Endothelial cell of umbilical vein (primary cell): ENCODE results near the gene UGGT2. TPM values are rescaled to one million over a fixed set of nuclear protein-coding genes. Genes with fewer than 3 reads are reported as not detected.

ENCODE experiments used
- BruUV-seq: library from RNA; stranded (reverse); fragments of 400-500 nt; replicated peaks from 2 replicates; lab custom pipeline; 2021; lab: Mats Ljungman, UMichigan
- CTCF ChIA-PET: fragments of 300-600, 350-600 bp; sonication (Branson Sonifier 250); formaldehyde crosslinking; loops from one replicate; lab custom pipeline; 2021; ENCODE audit warnings: antibody characterized with exemption, inconsistent platforms; lab: Charles Lee
- POLR2A ChIA-PET: fragments of 300-600, 350-600 bp; sonication (Branson Sonifier 250); formaldehyde crosslinking; loops from one replicate; lab custom pipeline; 2021; ENCODE audit warnings: antibody characterized with exemption, inconsistent platforms; lab: Charles Lee
- DNase-seq: peaks from one replicate; pipeline ENCODE4 v3.0.0-alpha.2; 2011; ENCODE audit warnings: low read depth, low spot score
- FAIRE-seq: peaks from 2 replicates; lab custom pipeline; 2011; peaks lifted over from hg19 to GRCh38; lab: Jason Lieb, UNC
- H2AFZ ChIP-seq: 2 replicates; pipeline ENCODE4 v1.6.0; 2012; ENCODE audit warnings: low read depth, low read length, control low read depth, inconsistent platforms
- H3K27ac ChIP-seq: 2 replicates; pipeline ENCODE4 v1.5.1; 2011; ENCODE audit warnings: low read depth, mild to moderate bottlenecking, control low read depth, low read length, moderate library complexity; ENCODE audit not compliant: insufficient read depth
- H3K27me3 ChIP-seq, 2 experiments: 2 replicates each; pipeline versions ENCODE4 v1.6.0 to v1.6.1; 2011; ENCODE audit warnings: low read length in 2 of 2, mixed read lengths in 1 of 2; ENCODE audit not compliant: control insufficient read depth in 2 of 2, insufficient read depth in 2 of 2
- H3K36me3 ChIP-seq, 2 experiments: 2 replicates in 1 of 2; 3 replicates in 1 of 2; pipeline ENCODE4 v1.5.1; 2011; ENCODE audit warnings: low read length in 2 of 2, mild to moderate bottlenecking in 1 of 2, moderate library complexity in 1 of 2; ENCODE audit not compliant: control insufficient read depth in 2 of 2, insufficient read depth in 2 of 2; ENCODE audit errors: extremely low read depth in 1 of 2
- H3K4me1 ChIP-seq: 3 replicates; pipeline ENCODE4 v1.5.1; 2011; ENCODE audit warnings: mild to moderate bottlenecking, low read length; ENCODE audit not compliant: control insufficient read depth, insufficient read depth; ENCODE audit errors: extremely low read depth
- H3K4me2 ChIP-seq: 2 replicates; pipeline ENCODE4 v1.6.1; 2011; ENCODE audit warnings: low read length, control low read depth, mixed read lengths; ENCODE audit not compliant: insufficient read depth
- H3K4me3 ChIP-seq, 3 experiments: fragments of 200-600 bp in 1 of 3; sonication (generic), shearing (Covaris generic) in 1 of 3; replicated peaks in 1 of 3; 2 replicates each; pipeline ENCODE4 v1.5.1; 2011 to 2016; ENCODE audit warnings: control low read depth in 3 of 3, low read length in 3 of 3, mild to moderate bottlenecking in 2 of 3, inconsistent platforms in 1 of 3, low read depth in 1 of 3, moderate library complexity in 1 of 3; ENCODE audit not compliant: insufficient read depth in 1 of 3
- H3K79me2 ChIP-seq: 2 replicates; pipeline ENCODE4 v1.6.0; 2012; ENCODE audit warnings: low read length, inconsistent platforms; ENCODE audit not compliant: control insufficient read depth, insufficient read depth
- H3K9ac ChIP-seq: replicated peaks from 2 replicates; pipeline ENCODE3; 2011; ENCODE audit warnings: low read length, control low read depth; ENCODE audit not compliant: insufficient read depth; ENCODE audit errors: extremely low read depth
- H3K9me1 ChIP-seq: replicated peaks from 3 replicates; pipeline ENCODE4 v1.6.0; 2011; ENCODE audit warnings: mild to moderate bottlenecking, low read length; ENCODE audit not compliant: control insufficient read depth, insufficient read depth; ENCODE audit errors: extremely low read depth
- H3K9me3 ChIP-seq: replicated peaks from 2 replicates; pipeline ENCODE4 v1.5.1; 2012; ENCODE audit warnings: low read length, inconsistent platforms; ENCODE audit not compliant: control insufficient read depth, insufficient read depth
- H4K20me1 ChIP-seq: replicated peaks from 2 replicates; pipeline ENCODE3; 2011; ENCODE audit warnings: mild to moderate bottlenecking, low read length; ENCODE audit not compliant: control insufficient read depth, insufficient read depth; ENCODE audit errors: extremely low read depth
- CTCF ChIP-seq, 2 donors: IDR thresholded peaks; 1 replicate in 1 of 2; 2 replicates in 1 of 2; pipeline ENCODE4 v1.5.1; 2011; ENCODE audit warnings: low read length in 2 of 2, mild to moderate bottlenecking in 2 of 2, moderate library complexity in 2 of 2, control low read depth in 1 of 2, inconsistent platforms in 1 of 2, low read depth in 1 of 2; ENCODE audit not compliant: insufficient read depth in 1 of 2; ENCODE audit errors: extremely low read depth in 1 of 2
- EZH2 ChIP-seq: IDR thresholded peaks from 2 replicates; pipeline ENCODE4 v1.6.1; 2012; ENCODE audit warnings: borderline replicate concordance, low read depth, mild to moderate bottlenecking, moderate library complexity, low read length, inconsistent platforms; ENCODE audit not compliant: severe bottlenecking
- FOS ChIP-seq: IDR thresholded peaks from 2 replicates; pipeline ENCODE4 v1.6.1; 2011; ENCODE audit warnings: mild to moderate bottlenecking, low read length, moderate library complexity, borderline replicate concordance; ENCODE audit not compliant: insufficient read depth
- GATA2 ChIP-seq: IDR thresholded peaks from 2 replicates; pipeline ENCODE4 v1.7.0; 2011; ENCODE audit warnings: low read depth, mild to moderate bottlenecking, moderate library complexity, mixed read lengths, low read length; ENCODE audit not compliant: insufficient read length, insufficient read depth
- JUN ChIP-seq: IDR thresholded peaks from 2 replicates; pipeline ENCODE4 v1.6.1; 2011; ENCODE audit warnings: borderline replicate concordance, low read depth; ENCODE audit not compliant: insufficient read length, insufficient read depth
- MYC ChIP-seq: IDR thresholded peaks from one replicate; pipeline ENCODE4 v1.6.1; 2011; ENCODE audit warnings: mild to moderate bottlenecking, low read depth, low read length
- POLR2A ChIP-seq: IDR thresholded peaks from 2 replicates; pipeline ENCODE4 v1.6.1; 2012; ENCODE audit warnings: low read depth, mild to moderate bottlenecking, control low read depth, low read length
- POLR2AphosphoS5 ChIP-seq: IDR thresholded peaks from 2 replicates; pipeline ENCODE4 v1.6.1; 2012; ENCODE audit warnings: low read depth, mild to moderate bottlenecking, control low read depth, low read length, moderate library complexity; ENCODE audit not compliant: insufficient read depth
- dilution Hi-C: fragments of 300-500 bp; cut with MboI; formaldehyde crosslinking; loops from one replicate; pipeline ENCODE4 v1.15.0; 2019; ENCODE audit warnings: low sequenced_read_pairs; ENCODE audit not compliant: extremely low pct_ligation_motif_present
- intact Hi-C: fragments of 100-400 bp; cut with micrococcal nuclease; formaldehyde crosslinking; loops from one replicate; pipeline ENCODE4 v1.10.0; 2022
- polyA plus RNA-seq, 4 experiments: library from polyadenylated mRNA; depleted of rRNA in 3 of 4; stranded (reverse) in 3 of 4; unstranded in 1 of 4; fragments of >200 nt; gene quantifications; 2 replicates each; pipeline versions ENCODE4 v1.2.1 to v1.2.3, GENCODE V29; 2011 to 2012; ENCODE audit warnings: missing spikeins in 1 of 4
- total RNA-seq: library from RNA; stranded (reverse); gene quantifications from 2 replicates; pipeline ENCODE4 v1.2.3, GENCODE V29; 2021
- TF ChIP-seq, protein P1 (sequence below): IDR thresholded peaks from 2 replicates; pipeline ENCODE4 v1.6.1; 2011; ENCODE audit not compliant: insufficient read depth, insufficient read length

The UGGT2 gene
- total and polyA plus RNA-seq, 2 donors (not counting 3 experiments of a cell fraction or from before 2014, with no cell fraction given): 4.6 to 25.1 TPM

DNA sequence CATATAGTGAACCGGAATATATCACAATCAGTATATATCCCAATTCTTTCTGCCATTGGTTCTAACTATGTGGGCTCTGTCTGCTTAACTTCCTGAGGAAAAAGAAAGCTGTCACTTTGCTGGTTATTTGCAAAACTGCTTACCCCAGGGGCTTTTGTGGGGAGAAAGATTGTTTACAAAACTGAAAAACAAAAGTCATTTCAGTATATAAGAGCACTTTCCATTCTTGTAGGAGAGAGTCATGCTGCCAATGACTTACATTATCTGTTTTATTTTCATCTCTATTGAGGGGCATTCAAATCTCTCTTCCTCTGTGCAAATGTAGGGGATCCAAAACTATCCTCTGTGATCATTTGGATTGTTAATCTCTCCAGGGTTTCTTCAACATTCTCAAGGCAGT is 33.5 kb upstream of the UGGT2 start:
- Histone ChIP-seq H3K4me2 (no peak overlapping the region), H3K9me1 (no peaks in the 10 kb centered on the region), H3K4me1 (peaks cover 12% of the 10 kb centered on the region), H3K79me2 (no peaks in the 10 kb centered on the region), H3K4me3 (no peak overlapping the region), H3K27me3 (peaks cover 34 to 36% of the 10 kb centered on the region in 2 experiments), H3K9ac (no peak overlapping the region), H3K27ac (no peak overlapping the region), H3K9me3 (no peaks in the 10 kb centered on the region), H4K20me1 (no peaks in the 10 kb centered on the region), H3K36me3 (no peaks in the 10 kb centered on the region), H2AFZ (no peak overlapping the region)
- no TSS peak for BruUV-seq
- intact Hi-C loops (no loop called here), dilution Hi-C loops (no loop called here)
- DNase-seq: no peak
- no peak for TF ChIP-seq GATA2
- no peak for TF ChIP-seq MYC
- no peak for TF ChIP-seq JUN
- no peak for TF ChIP-seq POLR2AphosphoS5
- TF ChIP-seq, protein P1, sequence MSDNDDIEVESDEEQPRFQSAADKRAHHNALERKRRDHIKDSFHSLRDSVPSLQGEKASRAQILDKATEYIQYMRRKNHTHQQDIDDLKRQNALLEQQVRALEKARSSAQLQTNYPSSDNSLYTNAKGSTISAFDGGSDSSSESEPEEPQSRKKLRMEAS: no peak
- TF ChIP-seq FOS: no peak
- TF ChIP-seq POLR2A: no peak
- TF ChIP-seq EZH2: no peak
- no peak for TF ChIP-seq CTCF (IDR thresholded peaks at IDR 0.05; ENCODE audit: extremely low read depth in 1 of 2, insufficient read depth in 1 of 2, low read depth in 1 of 2, low read length in 2 of 2)
- ChIA-PET CTCF (interaction anchor here (0.6 to 1.2 kb wide), 2 partner anchors 9 to 34 kb away, joined by 3 to 4 read pairs; partner anchors contain the start of gene UGGT2), POLR2A (no interaction called here)
- FAIRE-seq: no peak
